C1 segment of cervical spinal cord (tissue), 14 donors: ENCODE measurements around the gene FRMD1.
A peak's percentile ranks its signal among the peaks of the same experiment; 100 is the strongest.
"Not testable (repeated sequence)": the region's sequence is repeated elsewhere in the genome, so short reads cannot be mapped to it uniquely, and the experiment has no call there.

Source experiments
- DNase-seq, 14 donors: peaks; one replicate each; lab custom pipeline; 2025; lab: John Stamatoyannopoulos, UW

FRMD1 gene

GRCh38 chr6:168078175-168078942 lies 653 bp downstream of the FRMD1 start:
- DNase-seq = no peak

- not testable (repeated sequence) for DNase-seq
These were observed 1.6 kb downstream of the FRMD1 start for GRCh38 chr6:168077401-168077800.

GRCh38 chr6:168075787-168076202 lies 3.2 kb downstream of the FRMD1 start:
- no peak for DNase-seq

GRCh38 chr6:168075216-168075615 lies 3.8 kb downstream of the FRMD1 start:
- no peak for DNase-seq

GRCh38 chr6:168073937-168074730 lies 4.9 kb downstream of the FRMD1 start:
- no peak for DNase-seq

GRCh38 chr6:168072730-168073129 lies 6.3 kb downstream of the FRMD1 start:
- DNase-seq = no peak

GRCh38 chr6:168072261-168072660 lies 6.8 kb downstream of the FRMD1 start:
- no peak for DNase-seq

GRCh38 chr6:168071620-168072019 lies 7.4 kb downstream of the FRMD1 start:
- no peak for DNase-seq

GRCh38 chr6:168070804-168071203 lies 8.2 kb downstream of the FRMD1 start:
- no peak for DNase-seq

GRCh38 chr6:168067081-168067759 lies 11.8 kb downstream of the FRMD1 start:
- DNase-seq = no peak

GRCh38 chr6:168064226-168064807 lies 14.7 kb downstream of the FRMD1 start:
- no peak for DNase-seq

- DNase-seq = no peak
These were observed 15.6 kb downstream of the FRMD1 start for GRCh38 chr6:168063431-168063830.

- peak in 1 of 14 donors; percentile 11 for DNase-seq
These were observed 16.4 kb downstream of the FRMD1 start for GRCh38 chr6:168062346-168063289.

- no peak for DNase-seq
These were observed 17.5 kb downstream of the FRMD1 start for GRCh38 chr6:168061269-168062210.

- peak in 12 of 14 donors; percentile 13 to 65 (median 50) for DNase-seq
These were observed 18.5 kb downstream of the FRMD1 start for GRCh38 chr6:168060521-168060931.

GRCh38 chr6:168058691-168059551 lies 20.1 kb downstream of the FRMD1 start:
- DNase-seq = no peak

GRCh38 chr6:168057836-168058235 lies 21.2 kb downstream of the FRMD1 start:
- DNase-seq = no peak

- no peak for DNase-seq
These were observed 22.0 kb downstream of the FRMD1 start for GRCh38 chr6:168056892-168057527.
